NCI-H774 (cell line): Measurements from ENCODE around the gene IL20RA.
"Not testable (repeated sequence)": the region's sequence is repeated elsewhere in the genome, so short reads cannot be mapped to it uniquely, and the experiment has no call there.

Experiments
- DNase-seq: peaks from one replicate; lab custom pipeline; 2025; lab: John Stamatoyannopoulos, UW

Gene IL20RA

DNA sequence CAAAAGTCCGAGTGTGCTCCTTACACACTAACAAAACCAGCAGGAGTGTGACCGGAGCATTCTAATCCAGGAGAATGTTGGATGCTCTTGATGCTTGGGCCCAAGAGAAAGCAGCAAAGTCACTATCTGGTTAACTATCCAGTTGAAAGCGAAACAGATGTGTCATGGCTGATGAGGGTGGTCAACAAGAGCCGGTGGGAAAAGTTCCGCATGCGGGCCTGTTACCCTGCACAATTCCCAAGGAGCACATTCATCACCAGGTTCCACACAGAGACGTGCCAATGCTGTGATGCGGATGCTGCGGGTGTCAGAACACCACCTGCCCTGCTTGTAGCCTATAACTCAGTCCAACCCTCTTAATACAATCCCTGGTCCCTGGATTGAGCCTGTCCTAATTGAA lies 38.7 kb downstream of the IL20RA start:
- DNase-seq = no peak

DNA sequence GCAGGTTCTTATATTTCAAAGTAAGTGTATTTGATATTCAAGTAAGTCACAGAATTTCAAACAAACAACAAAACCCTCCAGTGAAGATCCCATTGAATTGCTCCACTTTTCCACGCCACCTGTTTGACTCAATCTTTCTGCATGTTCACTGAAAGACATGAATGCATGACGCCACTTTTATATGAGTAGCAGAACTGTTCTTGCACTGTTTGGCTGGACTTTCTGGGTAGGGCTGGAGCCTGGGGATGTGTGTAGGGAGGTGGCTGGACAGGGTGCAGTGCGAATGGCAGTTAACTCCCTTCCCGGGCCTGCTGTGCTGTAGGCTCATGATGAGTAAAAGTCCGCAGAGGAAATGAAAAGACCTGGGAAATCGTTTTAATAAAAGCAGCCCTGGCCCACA lies 39.7 kb downstream of the IL20RA start:
- no peak for DNase-seq

DNA sequence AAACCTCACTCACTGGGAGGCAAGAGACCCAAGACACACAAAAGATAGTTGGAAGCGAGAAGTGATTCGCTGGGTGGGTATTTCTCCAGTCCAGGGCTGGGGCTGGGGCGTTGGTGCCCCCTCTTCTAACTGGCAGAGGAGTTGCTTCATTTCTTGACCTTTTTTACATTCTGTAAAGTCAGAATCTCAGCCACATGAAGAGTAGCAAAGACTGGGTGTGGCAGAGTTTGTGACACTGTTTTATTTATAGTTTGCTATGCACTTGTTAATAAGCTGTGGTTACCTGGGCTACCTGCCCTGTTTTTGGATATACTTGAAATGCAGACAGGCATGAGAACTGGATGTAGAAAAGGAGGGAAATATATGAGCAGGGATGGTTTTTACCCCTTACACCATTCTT lies 42.3 kb downstream of the IL20RA start:
- DNase-seq = no peak

DNA sequence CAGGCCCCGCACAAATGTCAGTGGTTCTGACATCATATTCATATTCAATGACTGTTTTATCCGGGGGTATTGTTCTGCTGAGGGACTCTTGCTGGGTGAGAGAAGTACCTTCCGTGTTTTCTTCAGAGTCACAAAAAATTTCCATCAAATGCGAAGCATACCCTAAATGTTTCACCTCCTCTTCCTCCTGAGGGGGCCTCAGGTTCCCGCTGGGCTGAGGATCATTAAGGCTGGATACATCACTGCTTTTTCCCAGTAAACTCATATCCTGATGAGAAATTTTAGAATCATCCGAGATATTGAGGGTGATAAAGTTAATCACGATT lies 42.8 kb downstream of the IL20RA start:
- no peak for DNase-seq

DNA sequence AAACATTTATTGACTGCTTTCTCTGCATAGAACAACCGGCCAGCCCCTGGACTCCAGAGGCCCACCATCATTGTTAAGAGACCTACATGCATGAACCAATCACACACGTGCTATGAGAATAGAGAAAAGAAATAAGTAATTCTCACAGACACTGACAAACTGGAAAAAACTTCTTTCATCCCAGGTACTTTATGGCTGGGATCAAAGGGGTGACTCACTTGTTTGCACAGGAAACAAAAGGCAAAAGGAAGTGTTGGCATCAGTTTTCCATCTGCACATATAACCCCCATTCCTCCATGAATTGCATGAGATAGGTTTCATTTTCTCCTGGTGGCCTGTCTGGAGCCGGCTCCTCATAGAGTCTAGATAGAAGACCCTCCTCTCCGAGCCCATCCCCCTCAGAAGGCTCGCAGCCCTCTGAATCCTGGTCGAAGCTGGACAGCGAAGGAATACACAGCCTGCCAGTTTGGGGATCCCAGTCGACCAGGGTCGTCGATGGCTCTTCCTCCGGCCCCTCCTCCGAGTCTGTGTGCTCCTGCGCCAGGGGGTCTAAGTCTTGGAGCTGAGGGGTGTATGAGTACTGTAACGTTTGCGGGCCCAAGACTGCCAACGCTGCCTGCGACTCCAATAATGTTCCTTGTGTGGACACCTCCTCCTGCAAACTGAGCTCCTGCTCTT lies 43.3 kb downstream of the IL20RA start:
- peak; percentile 78 for DNase-seq

DNA sequence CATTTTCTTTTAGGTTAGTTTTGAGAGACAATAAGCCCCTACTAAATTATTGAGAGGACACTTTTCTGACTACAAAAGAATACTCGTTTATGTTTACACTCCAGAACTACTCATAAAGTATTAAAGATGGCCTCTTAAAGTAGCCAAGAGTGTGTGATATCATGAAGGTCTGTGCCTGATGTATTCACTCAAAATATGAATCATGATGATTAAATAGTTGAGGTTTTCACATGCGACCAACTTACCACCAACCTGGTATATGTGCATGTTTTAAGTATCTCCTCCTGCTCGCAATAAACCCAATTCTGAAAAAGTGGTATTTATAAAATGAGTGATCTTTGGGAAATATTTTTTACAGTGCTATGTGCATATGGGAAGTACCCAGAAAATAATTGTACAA lies 43.9 kb downstream of the IL20RA start:
- no peak for DNase-seq

DNA sequence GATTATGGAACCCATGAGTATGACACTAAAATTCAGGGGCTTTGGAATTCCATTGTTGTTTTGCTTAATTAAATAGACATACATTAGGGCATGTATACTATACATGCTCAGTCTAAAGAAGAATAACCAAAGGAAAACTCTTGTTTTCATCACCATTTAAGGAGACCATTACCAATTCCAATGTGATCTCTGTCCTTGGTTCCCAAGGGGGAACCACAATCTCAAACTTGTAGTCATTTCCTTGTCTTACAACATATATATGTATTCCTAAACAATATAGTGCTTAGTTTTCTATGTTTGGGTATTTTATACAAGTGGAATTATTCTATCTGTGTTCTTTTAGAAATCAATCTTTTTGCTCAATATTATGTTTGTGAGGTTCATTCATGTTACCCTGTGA lies 49.2 kb downstream of the IL20RA start:
- no peak for DNase-seq

DNA sequence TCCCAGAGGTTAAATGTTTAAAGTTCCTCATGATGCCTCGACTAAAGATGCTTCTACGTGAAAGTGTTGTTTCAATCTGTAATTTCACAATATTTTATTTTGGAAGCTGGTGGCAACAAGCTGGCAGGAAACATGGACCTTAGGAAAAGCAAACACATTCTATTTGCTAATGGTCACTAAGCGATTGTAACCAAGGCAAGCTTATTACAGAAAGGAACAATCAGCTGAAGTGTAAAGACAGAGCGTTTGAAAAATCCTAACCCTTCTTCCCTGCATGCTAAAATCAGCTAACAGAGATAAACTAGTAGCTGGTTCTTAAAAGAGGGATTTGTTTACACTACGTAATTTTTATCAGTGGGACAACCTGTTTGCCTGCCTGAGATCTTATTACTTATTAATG lies 50.0 kb downstream of the IL20RA start:
- peak; percentile 90 for DNase-seq

DNA sequence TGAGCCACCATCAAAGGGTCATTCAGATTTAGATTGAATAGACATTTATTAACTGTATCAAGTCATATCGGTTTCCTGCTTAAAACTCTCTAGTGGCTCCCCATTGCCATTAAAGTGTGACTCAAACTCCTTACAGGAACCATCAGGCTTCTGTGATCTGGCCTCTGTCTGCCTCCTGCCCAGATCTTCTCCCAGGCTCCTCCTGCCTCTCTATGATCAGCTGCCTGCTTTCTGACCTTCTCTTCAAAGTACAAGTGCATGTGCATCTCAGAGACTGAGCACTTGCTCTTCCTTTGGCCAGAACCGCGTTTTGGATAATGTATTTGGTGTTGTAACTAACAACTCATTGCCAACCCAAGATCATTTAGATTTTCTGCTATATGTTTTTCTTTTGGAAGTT lies 52.7 kb downstream of the IL20RA start:
- DNase-seq = no peak

DNA sequence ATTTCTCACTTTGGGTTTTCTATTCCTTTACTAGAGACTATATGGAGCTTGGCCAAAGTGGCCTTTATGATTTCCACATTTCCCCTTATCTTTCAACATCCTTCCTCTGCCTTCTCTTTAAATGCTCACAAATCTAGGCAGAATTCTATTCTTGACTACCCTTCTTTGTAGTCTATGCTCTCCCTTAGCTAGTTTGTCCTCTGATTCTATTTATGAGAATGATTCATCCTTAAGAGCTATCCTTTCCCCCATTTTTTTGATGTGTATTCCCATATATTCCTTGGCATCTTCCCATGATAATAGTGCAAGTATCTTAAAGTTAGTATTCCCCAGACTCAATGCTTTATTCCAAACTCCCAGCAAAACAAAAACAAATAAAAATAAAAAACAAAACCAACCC lies 53.1 kb downstream of the IL20RA start:
- DNase-seq = no peak

DNA sequence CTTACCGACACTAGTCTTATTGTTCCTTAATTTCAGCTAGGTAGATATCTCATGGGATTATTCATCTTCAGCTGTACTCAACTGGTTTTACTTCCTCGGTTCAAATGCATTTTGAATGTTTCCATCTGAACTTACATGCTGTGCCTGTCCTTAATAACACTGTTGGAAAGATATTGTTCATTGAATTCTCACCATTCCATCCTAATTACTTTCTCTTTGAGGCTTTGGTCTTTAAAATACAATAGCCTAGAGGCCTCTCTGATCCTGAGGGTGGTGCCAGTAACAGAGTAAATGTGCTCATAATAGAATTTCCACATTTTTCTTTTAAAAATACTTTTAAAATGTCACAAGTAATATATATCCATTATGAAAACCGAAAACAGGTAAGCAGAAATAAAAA lies 54.0 kb downstream of the IL20RA start:
- no peak for DNase-seq

DNA sequence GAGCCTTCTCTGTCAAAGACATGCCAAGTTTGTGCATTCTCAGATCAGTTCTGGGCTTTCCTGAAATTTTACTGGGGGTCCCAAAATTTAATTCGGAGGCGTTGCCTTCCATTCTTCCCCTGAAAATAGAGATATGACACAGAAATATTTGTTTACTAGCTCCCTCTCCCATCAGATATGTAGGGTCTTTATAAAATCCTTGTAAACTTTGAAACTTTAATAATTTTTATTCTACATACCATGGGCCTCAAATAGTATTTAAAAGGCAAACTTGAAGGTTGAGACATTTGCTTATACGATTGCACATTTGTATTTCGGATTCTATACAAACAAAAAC lies 54.6 kb downstream of the IL20RA start:
- DNase-seq = no peak

DNA sequence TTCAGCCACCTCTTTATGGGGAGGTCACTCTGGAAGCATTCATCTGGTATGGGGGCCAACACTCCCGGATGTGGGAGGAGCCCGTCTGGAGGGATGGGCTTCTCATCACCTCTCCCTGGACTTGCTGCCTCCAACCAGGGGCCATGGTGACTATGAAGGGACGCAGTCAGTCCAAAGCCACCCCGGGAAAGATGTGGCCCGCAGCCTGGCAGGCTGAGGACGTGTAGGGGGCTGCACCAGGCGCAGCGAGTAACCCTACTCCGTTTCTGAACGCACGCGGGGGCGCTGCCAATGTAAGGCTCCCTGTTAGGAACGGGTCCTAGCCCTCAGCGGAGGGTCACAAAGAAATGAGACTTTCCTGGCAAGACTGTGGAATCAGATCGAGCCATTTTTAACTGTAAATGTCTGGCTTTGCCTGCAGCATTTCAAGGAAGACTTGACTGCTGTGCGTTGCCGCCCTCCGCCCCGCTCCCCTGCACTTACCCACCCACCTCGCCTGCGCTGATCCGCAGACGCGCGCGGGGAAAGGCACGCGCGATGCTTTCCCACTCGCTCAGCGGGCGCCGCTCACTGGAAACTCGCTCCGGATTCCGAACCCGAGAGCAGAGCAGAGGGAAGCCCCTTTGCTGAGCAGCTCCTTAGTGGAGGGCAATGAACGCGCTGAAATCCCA lies 55.1 kb downstream of the IL20RA start:
- peak; percentile 43 for DNase-seq

DNA sequence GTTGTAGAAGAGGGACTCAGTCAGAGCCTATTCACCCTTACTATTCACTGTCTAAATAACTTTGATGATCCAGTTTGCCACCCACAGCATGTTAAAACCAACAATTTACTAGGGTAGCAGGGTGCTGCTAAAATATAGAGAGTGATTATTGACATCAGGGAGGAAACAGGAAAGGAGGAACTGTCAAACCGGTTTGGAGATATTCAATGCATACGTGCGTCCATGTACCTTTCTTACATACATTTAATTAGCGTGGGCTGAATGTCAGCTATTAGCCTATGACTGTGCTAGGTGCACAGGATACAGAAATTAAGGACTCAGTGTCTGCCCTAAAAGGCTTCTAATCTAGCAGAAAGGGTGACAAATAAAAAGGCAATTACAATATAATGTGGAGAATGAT lies 57.2 kb downstream of the IL20RA start:
- no peak for DNase-seq

DNA sequence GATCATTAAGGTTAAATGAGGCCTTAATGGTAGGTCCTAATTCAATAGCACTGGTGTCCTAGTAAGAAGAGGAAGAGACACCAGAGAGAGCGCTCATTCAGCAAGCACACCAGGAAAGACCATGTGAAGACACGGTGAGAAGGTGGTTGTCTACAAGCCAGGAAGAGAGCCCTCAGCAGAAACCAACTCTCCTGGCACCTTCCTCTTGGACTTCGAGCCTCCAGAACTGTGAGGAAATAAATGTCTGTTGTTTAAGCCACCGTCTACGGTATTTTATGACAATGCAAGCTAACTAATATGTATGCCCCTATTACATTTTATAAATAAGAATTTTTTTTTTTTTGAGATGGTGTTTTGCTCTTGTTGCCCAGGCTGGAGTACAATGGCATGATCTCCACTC lies 59.3 kb downstream of the IL20RA start:
- no peak for DNase-seq

DNA sequence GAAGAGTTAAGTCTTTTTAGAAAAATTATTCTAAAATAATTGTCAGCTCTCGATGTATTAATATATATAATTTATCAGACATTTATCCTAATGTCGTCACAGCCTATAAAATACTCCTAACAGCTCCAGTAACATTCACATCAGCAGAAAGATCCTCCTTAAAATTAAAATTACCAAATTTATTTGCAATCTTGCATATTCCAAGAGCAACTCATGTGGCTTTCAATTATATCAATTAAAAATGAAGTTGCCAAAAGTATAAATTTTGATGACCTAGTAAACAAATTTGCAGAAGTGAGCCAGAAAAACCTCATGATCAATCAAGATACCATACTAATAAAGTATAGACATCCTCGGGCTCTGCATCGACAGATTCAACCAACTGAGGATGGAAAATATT lies 60.2 kb downstream of the IL20RA start:
- DNase-seq = no peak

DNA sequence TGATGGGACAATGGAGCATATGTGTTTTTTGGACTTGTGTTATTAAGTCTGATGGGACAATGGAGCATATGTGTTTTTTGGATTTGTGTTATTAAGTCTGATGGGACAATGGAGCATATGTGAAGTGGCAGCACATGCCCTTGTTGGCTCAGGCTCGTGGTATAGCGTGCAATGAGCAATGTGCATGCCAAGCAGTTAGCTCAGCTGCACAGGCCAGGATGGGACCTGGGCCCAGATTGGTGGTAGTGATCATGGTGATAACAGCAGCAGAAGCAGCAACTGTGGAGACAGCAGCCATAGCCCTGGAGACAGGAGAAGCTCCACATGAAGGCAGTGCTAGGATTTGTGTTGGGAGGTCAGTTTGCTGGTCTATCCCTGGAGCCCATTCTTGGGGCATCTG lies 61.1 kb downstream of the IL20RA start:
- DNase-seq = no peak

DNA sequence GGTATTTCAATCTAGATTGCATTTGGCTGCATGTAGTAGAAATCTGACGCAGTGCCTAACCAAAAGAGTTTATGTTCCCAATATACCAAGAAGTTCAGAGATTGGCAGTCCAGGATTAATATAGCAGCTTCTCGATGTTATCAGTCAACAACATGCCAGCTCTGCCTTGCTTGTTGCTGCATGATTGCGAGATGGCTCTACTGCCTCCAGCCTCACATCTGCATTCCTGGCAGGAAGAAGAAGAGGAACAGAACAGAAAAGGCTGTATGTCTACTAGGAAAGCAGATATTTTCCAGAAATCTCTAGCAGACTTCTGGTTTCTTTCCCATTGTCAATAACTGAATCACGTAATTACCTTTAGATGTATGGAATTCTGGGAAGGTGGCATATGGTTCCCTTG lies 61.8 kb downstream of the IL20RA start:
- DNase-seq = no peak

DNA sequence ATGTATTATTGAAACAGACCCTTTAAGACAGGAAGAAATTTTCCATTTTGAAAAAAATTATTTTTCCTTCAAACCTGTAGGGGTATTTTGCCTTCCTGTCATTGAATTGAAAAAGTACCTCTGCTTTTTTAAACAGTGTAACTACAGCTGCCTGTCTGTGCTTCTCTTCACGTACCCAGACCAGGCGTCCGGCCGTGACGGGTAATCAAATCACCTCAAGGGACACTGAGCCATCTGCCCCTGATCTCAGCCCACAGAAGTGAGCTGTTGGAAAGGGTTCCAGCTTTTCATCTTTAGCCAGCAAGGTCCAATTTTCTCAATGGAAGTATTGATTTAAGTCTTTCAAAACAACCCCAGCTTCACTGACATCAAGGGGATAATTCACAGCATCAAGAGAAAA lies 64.7 kb downstream of the IL20RA start:
- no peak for DNase-seq

DNA sequence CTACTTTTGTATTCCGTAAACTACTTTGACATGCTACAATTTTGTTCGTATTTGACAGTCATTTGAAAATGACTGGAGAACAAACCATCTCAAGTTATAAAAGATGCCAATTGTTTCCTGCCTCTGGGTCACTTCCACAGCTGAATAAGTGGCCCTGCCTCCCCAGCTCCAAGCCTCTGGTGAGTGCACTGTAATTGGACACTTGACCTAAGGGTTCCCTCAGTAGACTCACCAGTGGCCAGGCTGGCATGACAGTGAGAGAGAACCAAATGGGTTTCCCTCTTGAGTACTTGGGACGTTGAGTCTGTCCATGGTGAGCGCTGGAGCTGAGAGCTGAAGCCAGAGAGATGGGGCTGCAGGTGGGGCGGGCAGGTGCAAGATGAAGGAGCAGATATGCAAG lies 65.6 kb downstream of the IL20RA start:
- no peak for DNase-seq

DNA sequence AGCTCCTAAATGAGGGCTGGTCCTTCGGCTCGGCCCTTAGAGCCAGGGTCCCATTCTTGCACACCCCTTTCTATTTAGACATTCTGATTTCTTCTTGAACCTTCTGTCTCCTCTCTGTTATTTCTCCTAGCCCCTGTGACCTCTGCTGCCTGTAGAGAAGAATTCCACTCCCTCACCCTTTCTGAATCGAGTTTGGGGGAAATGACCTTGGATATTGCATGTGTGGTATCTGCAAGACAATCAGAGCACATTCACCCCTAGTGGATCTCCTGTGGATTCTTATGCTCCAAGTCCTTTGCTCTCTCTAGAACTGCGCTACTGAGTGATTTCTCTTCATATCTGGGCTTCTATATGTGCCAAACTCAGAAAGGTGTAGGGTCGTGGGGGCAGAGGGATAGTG lies 67.7 kb downstream of the IL20RA start:
- DNase-seq = no peak

DNA sequence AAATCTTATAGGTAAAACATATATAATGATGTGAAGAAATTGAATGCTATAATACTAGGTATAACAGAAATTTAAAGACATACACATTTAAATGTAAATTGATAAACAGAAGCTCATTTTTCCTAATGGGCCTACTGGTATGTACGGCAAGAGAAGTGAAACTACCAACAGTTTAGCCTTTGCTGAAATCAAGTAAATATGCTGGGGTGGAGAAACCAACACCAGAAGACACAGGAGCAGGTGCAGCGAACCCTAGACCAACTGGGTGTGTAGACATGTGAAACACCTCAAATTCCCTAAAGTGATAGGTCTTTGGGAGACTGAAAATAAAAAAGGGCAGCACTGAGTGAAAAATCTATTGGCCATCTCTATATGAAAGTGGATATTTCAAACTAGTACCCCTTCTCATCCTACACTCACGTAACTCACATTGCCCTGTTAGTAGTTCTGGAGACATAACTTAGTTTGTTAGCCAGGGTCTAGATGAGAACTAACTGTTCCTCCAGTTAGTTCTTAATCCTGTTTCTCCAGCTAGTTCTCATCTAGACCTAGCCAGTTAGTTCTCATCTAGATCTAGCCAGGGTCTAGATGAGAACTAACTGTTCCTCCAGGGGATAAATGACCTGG lies 69.6 kb downstream of the IL20RA start:
- DNase-seq = no peak

DNA sequence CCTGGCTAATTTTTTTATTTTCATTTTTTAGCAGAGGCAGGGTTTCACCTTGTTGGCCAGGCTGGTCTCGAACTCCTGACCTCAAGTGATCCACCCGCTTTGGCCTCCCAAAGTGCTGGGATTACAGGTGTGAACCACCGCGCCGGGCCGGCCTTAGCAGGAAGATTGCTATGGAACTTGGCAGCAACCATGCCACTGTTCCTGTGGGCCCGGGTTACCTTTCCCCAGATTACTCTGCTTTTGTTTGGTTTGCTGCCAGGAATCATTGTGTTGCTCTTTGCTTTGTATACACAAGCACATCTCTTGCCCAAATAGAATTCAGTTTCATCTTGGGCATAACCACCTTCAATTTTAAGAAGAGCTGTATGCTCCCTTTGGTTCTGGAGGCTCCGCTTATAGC lies 71.0 kb downstream of the IL20RA start:
- DNase-seq = not testable (repeated sequence)

DNA sequence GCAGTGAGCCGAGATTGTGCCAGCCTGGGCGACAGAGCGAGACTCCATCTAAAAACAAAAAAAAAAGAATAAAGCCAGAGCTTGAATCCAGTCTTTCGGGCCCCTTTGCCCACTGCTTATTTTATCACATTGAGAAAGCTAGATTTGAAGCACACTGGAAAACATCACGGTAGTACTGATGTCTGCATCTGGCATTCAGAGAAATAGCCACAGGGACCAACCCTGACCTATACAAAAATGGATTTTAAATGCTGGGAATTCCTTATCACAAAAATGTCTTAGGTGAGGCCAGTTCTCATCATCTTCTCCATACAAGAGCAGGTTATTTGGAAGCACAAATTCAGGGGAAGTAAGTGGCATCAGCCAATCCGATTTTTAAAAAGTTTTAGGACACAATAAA lies 73.2 kb downstream of the IL20RA start:
- no peak for DNase-seq
